ENCODE data around the gene MLIP. TPM values are rescaled to one million over a fixed set of nuclear protein-coding genes. Genes with fewer than 3 reads are reported as not detected.
"Not testable (repeated sequence)": the region's sequence is repeated elsewhere in the genome, so short reads cannot be mapped to it uniquely, and the experiment has no call there.

The MLIP gene
- total RNA-seq, 1 experiment from 2014 or later: 23.9 TPM

DNA sequence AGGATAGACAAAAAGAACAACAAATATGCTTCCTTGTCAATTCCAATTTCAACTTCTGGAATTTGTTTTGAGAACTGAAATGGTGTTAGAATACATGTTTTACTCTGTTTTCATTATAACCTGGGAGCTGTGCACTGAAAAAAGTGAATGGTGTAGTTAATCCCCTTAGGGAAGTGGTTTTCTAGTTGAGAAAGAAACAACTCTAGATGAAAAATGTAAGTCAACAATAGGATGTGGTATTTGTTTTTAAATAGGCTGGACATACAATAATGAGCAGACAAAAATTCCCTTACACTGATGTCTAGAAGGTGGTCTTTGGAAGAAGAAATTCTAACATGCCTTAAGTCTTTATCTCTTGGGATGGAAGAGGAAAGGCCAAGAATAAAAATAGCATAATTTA lies 137.1 kb downstream of the MLIP start:
- in situ Hi-C loops (cut with HindIII; ENCODE audit: low pct_unique_long_range_greater_than_20kb, low sequenced_read_pairs): no loop called here
- no peak for DNase-seq (ENCODE audit: low read depth, low spot score)

DNA sequence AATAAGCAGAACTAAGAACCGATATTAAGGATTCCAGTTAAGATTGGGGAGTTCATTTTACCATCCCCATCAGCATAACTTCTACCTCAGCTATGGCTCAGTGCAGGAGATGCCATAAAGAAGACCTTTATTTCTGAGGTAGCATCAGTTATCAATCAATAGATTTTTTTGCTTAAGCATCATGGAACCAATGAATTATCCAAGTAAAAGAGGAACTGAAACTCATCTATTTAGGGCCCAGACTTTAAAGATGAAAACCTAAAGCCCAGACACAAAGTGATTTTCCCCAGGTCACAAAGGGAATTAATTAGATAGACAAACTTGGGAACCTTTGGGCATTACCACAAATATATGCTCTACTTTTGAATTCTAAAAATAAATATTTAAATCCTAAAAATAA lies 137.8 kb downstream of the MLIP start:
- in situ Hi-C loops (cut with HindIII; ENCODE audit: low pct_unique_long_range_greater_than_20kb, low sequenced_read_pairs): no loop called here

DNA sequence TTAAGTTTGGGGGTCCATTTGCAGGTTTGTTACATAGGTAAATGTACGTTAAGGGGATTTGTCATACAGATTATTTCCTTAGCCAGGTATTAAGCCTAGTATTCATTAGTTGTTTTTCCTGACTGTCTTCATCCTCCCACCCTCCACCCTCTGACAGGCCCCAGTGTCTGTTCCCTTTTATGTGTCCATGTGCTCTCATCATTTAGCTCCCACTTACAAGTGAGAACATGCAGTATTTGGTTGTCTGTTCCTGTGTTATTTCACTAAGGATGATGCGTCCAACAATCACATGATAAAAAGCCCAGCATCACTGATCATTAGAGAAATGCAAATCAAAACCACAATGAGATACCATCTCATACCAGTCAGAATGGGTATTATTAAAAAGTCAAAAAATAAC lies 138.6 kb downstream of the MLIP start:
- in situ Hi-C loops (cut with HindIII; ENCODE audit: low pct_unique_long_range_greater_than_20kb, low sequenced_read_pairs); DNase-seq (ENCODE audit: low read depth, low spot score): not testable (repeated sequence)

More for the DNA sequence above, 137.8 kb downstream of the MLIP start:
- no peak for DNase-seq (ENCODE audit: low read depth, low spot score)

DNA sequence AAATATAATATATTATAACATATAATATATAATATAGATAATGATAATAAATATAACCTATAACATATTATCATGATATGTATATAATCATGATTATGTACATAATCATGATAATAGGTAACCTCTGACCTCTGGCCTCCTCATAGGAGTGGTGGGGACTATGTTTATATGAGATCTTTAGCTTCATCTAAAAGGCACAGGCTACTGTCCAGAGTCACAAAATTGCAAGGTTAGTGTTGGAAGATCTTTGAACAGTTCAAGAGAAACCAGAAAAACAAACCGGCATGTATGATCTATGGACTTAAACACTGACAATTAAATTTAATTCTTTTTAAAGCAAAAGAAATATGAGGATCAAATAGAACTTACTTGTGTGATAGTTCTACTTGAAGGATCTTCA lies 141.3 kb downstream of the MLIP start:
- in situ Hi-C loops (cut with HindIII; ENCODE audit: low pct_unique_long_range_greater_than_20kb, low sequenced_read_pairs): no loop called here
- no peak for DNase-seq (ENCODE audit: low read depth, low spot score)

DNA sequence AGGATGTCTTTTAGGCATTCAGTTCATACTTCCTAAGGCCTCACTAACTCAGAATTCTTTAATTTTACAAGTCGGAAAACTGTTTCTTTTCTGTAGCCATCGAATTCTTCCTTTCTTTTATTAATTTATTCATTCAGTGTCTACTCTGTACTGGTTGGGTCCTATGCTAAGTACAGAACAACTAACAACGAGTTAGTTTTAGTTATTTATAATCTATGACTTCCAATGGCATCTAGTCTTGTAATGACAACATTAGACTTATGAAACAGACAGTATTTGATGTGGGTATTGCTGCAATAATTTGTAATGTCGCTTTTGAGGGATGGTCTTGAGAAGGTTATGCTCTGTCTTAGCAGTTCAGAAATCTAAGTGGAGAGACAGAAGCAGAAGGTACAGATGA lies 141.7 kb downstream of the MLIP start:
- DNase-seq (ENCODE audit: low read depth, low spot score): no peak
- in situ Hi-C loops (cut with HindIII; ENCODE audit: low pct_unique_long_range_greater_than_20kb, low sequenced_read_pairs): no loop called here

DNA sequence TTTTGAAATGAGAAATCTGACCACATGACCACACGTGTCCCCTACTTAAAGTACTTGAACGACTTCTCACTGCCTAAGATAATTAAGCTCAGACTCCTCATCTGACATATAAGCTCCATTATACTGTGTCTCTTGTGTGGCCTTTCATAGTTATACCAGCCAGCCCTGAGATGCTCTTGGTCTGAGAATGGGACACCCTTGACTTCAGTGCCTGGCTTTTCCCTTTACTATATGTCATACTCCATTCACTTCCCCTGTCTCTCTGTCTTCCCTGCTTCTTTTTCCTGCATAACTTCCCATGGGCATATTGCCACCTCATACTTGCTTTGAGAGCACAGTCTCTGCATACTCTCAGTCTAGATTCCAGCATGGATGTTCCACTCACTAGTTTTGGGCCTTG lies 143.6 kb downstream of the MLIP start:
- in situ Hi-C loops (cut with HindIII; ENCODE audit: low pct_unique_long_range_greater_than_20kb, low sequenced_read_pairs): no loop called here

DNA sequence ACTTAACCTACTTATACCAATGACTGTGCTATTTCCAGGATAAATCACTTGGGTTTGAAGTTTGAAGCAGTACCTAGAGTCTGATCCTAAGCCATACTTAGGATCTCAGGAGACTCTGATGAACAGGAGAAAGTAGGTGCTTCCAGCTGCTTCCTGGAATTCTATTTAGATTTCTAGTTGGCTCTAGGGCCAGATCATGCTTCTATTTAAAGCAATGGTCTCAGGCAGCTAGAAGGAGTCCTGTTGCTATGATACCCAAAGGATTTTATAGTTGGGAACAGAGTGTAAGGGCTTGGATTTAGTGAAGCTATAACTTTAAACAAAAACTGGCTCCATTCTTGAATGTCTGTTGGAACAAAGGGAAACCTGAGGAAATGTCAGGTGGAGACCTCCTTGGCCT lies 144.6 kb downstream of the MLIP start:
- no peak for DNase-seq (ENCODE audit: low read depth, low spot score)
- in situ Hi-C loops (cut with HindIII; ENCODE audit: low pct_unique_long_range_greater_than_20kb, low sequenced_read_pairs): no loop called here

More for the DNA sequence above, 143.6 kb downstream of the MLIP start:
- DNase-seq (ENCODE audit: low read depth, low spot score): no peak

DNA sequence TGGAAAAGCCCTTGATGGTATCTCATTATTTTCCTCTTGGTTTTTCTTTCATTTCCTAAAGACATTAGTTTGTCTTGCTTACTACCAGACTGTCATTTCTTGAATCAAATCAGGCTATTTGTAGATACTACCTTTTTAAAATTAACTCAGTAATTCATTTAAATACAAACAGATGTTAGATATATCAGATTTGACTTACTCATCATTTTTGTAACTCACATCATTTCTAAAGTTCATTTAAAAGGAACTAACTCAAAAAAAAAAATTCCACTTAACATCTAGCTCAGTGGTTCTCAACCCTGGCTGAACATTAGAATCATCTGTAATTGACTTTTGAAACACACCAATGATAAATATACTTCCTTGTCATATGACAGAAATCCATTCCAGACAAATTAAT lies 148.8 kb downstream of the MLIP start:
- in situ Hi-C loops (cut with HindIII; ENCODE audit: low pct_unique_long_range_greater_than_20kb, low sequenced_read_pairs): no loop called here
- DNase-seq (ENCODE audit: low read depth, low spot score): no peak

DNA sequence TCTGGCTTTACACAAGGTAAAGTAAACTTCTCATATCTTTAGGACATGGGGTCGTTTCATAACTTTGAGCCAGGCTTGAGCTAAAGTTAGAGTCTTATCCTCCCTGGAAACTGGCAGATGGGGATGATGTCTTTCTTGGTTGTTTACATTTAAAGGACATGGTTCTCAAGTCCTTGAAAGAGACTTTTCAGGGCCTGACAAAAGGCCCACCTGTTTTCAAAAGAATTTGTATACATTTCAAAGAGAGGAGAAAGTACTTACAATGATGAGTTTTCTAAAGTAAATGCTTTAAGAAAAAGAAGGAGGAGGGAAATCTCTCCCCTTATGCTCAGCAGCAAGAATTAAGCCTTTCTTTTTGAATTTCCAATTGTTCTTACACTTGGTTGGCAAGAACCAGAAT lies 151.3 kb downstream of the MLIP start:
- DNase-seq (ENCODE audit: low read depth, low spot score): no peak
- in situ Hi-C loops (cut with HindIII; ENCODE audit: low pct_unique_long_range_greater_than_20kb, low sequenced_read_pairs): no loop called here

DNA sequence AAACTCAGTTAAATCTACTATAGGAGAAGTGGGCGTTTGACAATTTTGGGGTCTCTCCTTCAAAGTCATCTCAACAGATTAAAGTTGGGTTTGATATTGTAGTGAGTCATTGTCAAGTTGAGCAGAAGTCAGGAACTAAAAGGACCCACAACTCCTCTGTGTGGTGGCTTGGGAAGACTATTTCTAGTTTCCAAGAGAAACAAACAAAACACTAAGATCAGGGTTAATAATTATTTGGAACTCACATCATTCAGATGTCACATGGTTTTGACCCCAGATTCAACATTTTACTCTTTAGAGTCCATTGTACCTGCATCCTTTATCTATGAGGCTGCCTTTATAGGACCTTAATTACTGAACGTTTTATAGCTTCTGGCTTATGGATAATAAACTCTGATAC lies 151.7 kb downstream of the MLIP start:
- no peak for DNase-seq (ENCODE audit: low read depth, low spot score)
- in situ Hi-C loops (cut with HindIII; ENCODE audit: low pct_unique_long_range_greater_than_20kb, low sequenced_read_pairs): no loop called here

DNA sequence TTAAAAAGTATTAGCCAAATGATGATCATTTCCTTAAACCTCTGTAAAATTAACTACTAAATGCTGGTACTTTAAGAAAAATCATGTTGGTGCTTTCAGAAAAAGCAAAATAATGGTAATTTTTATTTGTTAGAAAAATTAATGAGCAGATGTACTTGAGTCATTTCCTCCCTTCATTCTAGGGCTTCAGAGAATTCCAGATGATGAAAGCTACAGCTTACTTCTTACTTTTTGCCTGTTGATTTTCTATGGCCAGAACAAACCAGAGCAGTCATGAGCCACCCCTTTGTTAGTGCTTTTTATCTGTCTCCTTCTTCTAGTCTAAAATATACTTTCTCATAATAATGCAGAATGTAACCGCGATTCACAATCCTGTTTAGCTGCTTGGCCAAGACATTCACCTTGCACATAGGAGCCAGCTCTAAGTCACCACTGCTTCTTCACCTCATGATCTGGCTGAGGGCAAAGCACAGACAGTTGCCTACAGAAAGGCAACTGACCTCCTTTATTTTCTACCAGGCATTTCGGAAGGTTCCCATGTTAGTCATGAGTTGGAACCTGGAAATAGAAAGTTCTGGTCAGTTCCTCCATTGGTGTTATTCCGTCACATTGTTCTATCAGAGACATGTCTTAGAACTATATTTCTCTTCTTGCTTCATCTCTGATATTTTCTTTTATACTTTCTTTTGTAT lies 153.5 kb downstream of the MLIP start:
- in situ Hi-C loops (cut with HindIII; ENCODE audit: low pct_unique_long_range_greater_than_20kb, low sequenced_read_pairs): no loop called here
- DNase-seq (ENCODE audit: low read depth, low spot score): no peak

DNA sequence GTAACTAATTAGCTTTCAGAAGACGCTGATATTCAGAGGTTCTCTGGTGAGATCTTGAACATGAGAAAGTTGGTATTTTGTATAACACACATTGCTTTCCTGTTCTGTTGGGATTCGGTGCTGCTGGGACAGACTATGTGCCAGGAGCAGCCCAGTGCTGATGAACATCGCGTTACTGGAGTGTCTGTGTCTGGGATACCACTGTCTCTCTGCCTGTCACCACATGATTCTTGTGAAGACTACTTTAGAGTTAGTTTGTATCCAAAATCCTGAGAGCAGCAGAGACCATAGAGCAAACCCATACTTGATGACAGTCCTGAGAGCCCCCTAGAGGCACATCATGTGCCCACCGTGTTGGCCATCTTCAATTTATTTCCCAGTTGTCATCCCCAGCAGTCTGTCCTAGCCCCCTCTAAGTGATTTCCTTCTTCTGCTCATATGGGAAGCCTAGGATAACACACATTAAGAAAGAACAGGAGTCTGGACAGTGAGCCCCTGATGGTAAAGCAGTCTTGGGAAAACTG lies 155.2 kb downstream of the MLIP start:
- in situ Hi-C loops (cut with HindIII; ENCODE audit: low pct_unique_long_range_greater_than_20kb, low sequenced_read_pairs): no loop called here
- DNase-seq (ENCODE audit: low read depth, low spot score): no peak

DNA sequence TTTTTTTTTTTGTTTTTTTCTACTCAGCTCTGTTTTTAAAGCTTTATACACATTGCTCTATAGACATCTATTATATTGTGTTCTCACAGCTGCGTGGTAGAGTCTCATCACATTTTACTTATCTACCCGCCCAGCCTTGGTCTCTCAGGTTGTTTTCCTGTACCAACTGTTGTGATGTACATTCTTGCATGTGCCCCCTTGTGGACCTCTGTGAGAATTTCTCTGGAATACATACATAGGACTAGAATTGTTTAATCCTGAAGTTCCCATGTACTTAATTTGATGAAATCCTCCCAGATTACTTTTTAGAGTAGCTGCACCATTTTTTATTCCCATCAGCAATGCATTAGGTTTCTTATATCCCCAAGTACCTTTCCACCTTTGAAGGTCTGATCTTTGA lies 156.6 kb downstream of the MLIP start:
- in situ Hi-C loops (cut with HindIII; ENCODE audit: low pct_unique_long_range_greater_than_20kb, low sequenced_read_pairs): no loop called here

DNA sequence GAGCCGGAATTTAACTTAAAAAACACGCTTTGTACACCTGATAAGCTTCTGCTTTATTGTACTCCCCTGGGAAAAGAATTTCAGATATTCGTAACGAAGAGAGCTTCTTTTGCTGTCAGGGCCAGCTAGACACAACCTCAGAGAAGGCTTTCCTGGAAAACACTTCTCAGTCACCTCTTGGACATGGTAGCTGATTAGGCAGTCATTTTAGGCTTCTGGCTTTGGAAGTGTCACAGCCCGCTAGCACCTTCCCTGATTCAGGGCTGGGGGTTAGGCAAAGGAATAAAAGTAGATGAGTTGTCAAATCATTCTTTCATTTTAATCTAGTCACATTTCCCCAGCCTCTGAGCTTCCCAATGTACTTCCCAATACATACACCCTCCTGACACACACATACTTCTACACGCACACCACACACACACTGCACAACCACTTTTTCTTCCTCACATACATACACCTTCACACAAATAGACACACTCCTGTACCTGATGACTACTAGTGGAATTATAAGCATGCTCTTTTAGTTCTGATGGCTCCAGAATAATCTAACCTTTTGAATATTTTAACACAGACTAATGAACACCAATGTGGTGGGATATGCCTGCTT lies 162.1 kb downstream of the MLIP start:
- in situ Hi-C loops (cut with HindIII; ENCODE audit: low pct_unique_long_range_greater_than_20kb, low sequenced_read_pairs): no loop called here
- no peak for DNase-seq (ENCODE audit: low read depth, low spot score)

More for the DNA sequence above, 156.6 kb downstream of the MLIP start:
- DNase-seq (ENCODE audit: low read depth, low spot score): peak; percentile 81

DNA sequence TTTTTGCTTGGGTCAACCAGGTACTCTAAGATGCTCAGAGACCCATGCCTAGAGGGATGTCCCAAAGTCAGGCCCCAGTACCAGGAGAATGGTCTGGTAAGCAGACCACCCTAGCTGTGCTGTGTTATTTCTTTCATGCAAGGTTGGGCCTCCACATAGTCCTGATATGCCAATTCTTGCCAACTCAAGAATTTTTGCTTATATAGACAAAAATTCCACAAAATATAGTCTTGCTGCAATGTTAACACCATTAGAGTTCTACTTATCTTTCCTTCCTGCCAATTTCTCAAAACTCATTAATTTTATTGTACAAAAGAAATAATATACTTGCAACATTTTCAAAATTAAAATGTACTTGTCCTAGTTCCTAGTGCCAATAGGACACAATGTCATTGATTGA lies 163.1 kb downstream of the MLIP start:
- in situ Hi-C loops (cut with HindIII; ENCODE audit: low pct_unique_long_range_greater_than_20kb, low sequenced_read_pairs): no loop called here
- no peak for DNase-seq (ENCODE audit: low read depth, low spot score)

DNA sequence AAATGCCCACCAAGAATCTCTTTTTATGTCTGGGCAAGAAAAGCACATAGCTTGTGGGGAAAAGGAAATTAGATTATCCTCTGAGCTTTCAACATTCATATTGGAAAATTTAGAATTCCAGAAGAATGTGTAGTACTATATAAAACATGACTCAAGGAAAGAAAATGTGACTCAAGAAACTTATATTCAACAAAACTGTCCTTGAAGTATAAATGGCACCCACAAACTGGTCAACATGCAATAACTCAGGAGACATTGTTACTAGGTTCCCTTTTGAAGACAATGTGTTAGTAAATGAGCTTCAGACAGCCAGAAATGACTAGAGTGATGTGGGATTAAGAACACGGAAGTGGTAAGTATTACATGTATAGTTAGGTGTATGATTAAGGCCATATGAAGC lies 170.9 kb downstream of the MLIP start:
- in situ Hi-C loops (cut with HindIII; ENCODE audit: low pct_unique_long_range_greater_than_20kb, low sequenced_read_pairs): no loop called here
- DNase-seq (ENCODE audit: low read depth, low spot score): no peak

DNA sequence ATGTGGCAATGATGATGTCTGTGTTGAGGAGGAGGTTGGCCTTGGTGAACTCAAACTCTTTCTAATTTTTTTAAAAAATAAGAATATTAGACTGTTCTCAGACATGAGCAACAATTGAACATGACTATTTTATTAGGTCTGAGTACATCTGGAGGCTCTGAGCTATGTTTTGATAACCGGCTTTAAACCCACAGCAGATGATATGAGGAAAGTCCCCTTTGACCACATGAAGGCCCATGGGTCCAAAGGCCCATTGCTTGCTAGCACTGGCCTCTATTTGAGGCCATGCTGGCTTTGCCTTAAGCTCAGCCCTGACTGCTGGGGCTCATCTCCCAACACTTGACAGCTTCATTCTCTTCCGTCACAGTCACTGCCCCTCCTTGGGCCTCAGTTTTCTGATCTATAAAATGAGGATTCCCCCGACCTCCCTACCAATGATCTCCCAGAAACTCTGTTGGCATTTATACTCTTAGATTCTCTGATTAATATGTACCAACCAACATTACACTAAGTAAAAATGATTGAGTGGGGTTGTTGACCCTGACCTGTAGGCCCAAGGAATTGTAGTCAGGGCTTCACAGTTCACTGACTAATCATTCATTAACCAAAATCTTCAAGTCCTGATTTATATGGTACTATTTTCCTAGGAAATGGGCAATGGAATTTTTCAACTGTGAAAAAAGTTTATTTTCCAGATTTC lies 173.1 kb downstream of the MLIP start:
- in situ Hi-C loops (cut with HindIII; ENCODE audit: low pct_unique_long_range_greater_than_20kb, low sequenced_read_pairs): no loop called here
- no peak for DNase-seq (ENCODE audit: low read depth, low spot score)

DNA sequence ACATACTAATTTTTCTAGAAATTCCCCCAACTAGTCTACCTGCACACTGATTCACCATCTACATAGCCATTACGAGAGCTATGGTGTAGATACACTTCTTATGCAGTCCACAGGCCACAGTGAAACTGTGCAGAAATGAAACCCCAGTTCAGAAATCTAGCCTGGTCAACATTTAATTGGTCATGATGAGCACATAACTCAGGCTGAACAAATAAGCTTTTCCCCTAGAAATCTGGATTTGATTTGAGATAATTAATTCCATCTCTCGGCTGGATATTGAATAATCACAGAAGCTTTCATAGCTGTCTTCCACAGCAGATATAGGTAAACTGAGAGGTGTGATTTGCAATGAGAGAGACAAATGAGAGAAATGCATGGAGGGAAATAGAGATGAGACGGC lies 174.4 kb downstream of the MLIP start:
- DNase-seq (ENCODE audit: low read depth, low spot score): no peak
- in situ Hi-C loops (cut with HindIII; ENCODE audit: low pct_unique_long_range_greater_than_20kb, low sequenced_read_pairs): no loop called here

DNA sequence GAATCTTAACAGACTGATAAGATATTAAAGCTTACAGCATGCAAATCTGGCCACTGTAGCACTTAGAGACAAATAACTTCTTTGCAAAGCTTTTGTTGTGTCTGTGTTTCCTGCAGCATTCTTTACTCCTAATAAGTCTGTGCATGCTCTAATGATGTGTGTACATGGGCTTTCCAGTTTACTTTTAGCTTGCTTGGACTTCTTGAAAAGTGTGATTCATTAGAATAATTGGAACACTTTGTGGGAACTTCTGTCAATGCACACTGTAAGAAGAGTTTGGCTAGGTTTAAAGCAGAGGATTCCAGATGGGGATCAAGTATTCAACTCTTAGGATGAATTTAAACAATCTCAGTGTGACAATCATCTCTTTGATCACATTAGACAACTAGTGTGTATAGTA lies 174.9 kb downstream of the MLIP start:
- in situ Hi-C loops (cut with HindIII; ENCODE audit: low pct_unique_long_range_greater_than_20kb, low sequenced_read_pairs): no loop called here
- no peak for DNase-seq (ENCODE audit: low read depth, low spot score)

All from SK-MEL-5 (cell line).